IPS DF 6.9 (cell line): Measurements from ENCODE around the gene ZFYVE19.

ENCODE experiments used
- DNase-seq: peaks from one replicate; pipeline ENCODE4 v3.0.0-alpha.2; 2013; ENCODE audit warnings: low read depth, low spot score
- H3K27ac ChIP-seq: one replicate; pipeline ENCODE4 v1.5.1; 2013; ENCODE audit warnings: low read length, control low read depth
- H3K27me3 ChIP-seq: 2 replicates; pipeline ENCODE4 v1.6.1; 2013; ENCODE audit warnings: mild to moderate bottlenecking, low read length; ENCODE audit not compliant: control insufficient read depth, insufficient read depth
- H3K36me3 ChIP-seq: 2 replicates; pipeline ENCODE4 v1.6.1; 2013; ENCODE audit warnings: low read length; ENCODE audit not compliant: control insufficient read depth, insufficient read depth
- H3K4me1 ChIP-seq: 2 replicates; pipeline ENCODE4 v1.6.1; 2013; ENCODE audit warnings: low read length; ENCODE audit not compliant: control insufficient read depth, insufficient read depth
- H3K4me3 ChIP-seq: 2 replicates; pipeline ENCODE4 v1.5.1; 2013; ENCODE audit warnings: mild to moderate bottlenecking, low read length
- H3K9me3 ChIP-seq: 2 replicates; pipeline ENCODE4 v1.6.1; 2013; ENCODE audit warnings: low read length, inconsistent platforms; ENCODE audit not compliant: control insufficient read depth, insufficient read depth
- WGBS: extraction: QIAGEN DNeasy Blood & Tissue Kit; methylation state at CpG from one replicate; pipeline ENCODE4 v1.1.7; 2013; ENCODE audit warnings: mixed read lengths, missing lambda C conversion rate; ENCODE audit not compliant: insufficient read length, insufficient coverage; 5-methylcytosine and 5-hydroxymethylcytosine counted together

Gene ZFYVE19

GRCh38 chr15:40776537-40777141 lies 30.2 kb upstream of the ZFYVE19 start:
- H3K4me1 ChIP-seq = no peaks in the 10 kb centered on the region
- no peaks in the 10 kb centered on the region for H3K27me3 ChIP-seq
- WGBS = no CpG with 5 or more reads among the region's 11 CpGs
- H3K4me3 ChIP-seq = no peak overlapping the region
- H3K36me3 ChIP-seq = peaks cover 10% of the 10 kb centered on the region; the same call in 1 of the 2 replicates
- H3K27ac ChIP-seq = no peak overlapping the region
- DNase-seq = no peak
- no peaks in the 10 kb centered on the region for H3K9me3 ChIP-seq

- H3K9me3 ChIP-seq = no peaks in the 10 kb centered on the region
- no peaks in the 10 kb centered on the region for H3K36me3 ChIP-seq
- DNase-seq = no peak
- no CpG with 5 or more reads among the region's 8 CpGs for WGBS
- H3K4me1 ChIP-seq = peaks cover 11% of the 10 kb centered on the region
- H3K27ac ChIP-seq = no peak overlapping the region
- no peak overlapping the region for H3K4me3 ChIP-seq
- no peaks in the 10 kb centered on the region for H3K27me3 ChIP-seq
Observed at GRCh38 chr15:40782609-40783227, 24.2 kb upstream of the ZFYVE19 start.

- H3K4me1 ChIP-seq = peaks cover 19% of the 10 kb centered on the region
- H3K9me3 ChIP-seq = no peaks in the 10 kb centered on the region
- H3K36me3 ChIP-seq = no peaks in the 10 kb centered on the region
- no peak overlapping the region for H3K27ac ChIP-seq
- H3K27me3 ChIP-seq = no peaks in the 10 kb centered on the region
- no CpG with 5 or more reads among the region's 3 CpGs for WGBS
- H3K4me3 ChIP-seq = no peak overlapping the region
- no peak for DNase-seq
Observed at GRCh38 chr15:40785164-40785563, 21.7 kb upstream of the ZFYVE19 start.

- peaks cover 19% of the 10 kb centered on the region for H3K4me1 ChIP-seq
- no peak for DNase-seq
- no CpG with 5 or more reads among the region's 2 CpGs for WGBS
- no peaks in the 10 kb centered on the region for H3K27me3 ChIP-seq
- no peak overlapping the region for H3K27ac ChIP-seq
- H3K4me3 ChIP-seq = no peak overlapping the region
- no peaks in the 10 kb centered on the region for H3K9me3 ChIP-seq
- H3K36me3 ChIP-seq = no peaks in the 10 kb centered on the region
Observed at GRCh38 chr15:40785814-40786213, 21.1 kb upstream of the ZFYVE19 start.

- H3K27ac ChIP-seq = no peak overlapping the region
Observed at GRCh38 chr15:40787344-40787841, 19.5 kb upstream of the ZFYVE19 start.

GRCh38 chr15:40787991-40788390 lies 18.9 kb upstream of the ZFYVE19 start:
- H3K27ac ChIP-seq = no peak overlapping the region
- H3K4me1 ChIP-seq = peaks cover 17% of the 10 kb centered on the region
- no peak overlapping the region for H3K4me3 ChIP-seq

More at GRCh38 chr15:40787344-40787841, 19.5 kb upstream of the ZFYVE19 start:
- Histone ChIP-seq H3K4me3 (no peak overlapping the region), H3K9me3 (no peaks in the 10 kb centered on the region), H3K36me3 (no peaks in the 10 kb centered on the region), H3K27me3 (no peaks in the 10 kb centered on the region), H3K4me1 (peaks cover 19% of the 10 kb centered on the region)
- WGBS = no CpG with 5 or more reads among the region's 4 CpGs
- DNase-seq = peak; percentile 78

GRCh38 chr15:40789119-40789518 lies 17.8 kb upstream of the ZFYVE19 start:
- Histone ChIP-seq H3K9me3 (no peaks in the 10 kb centered on the region), H3K27ac (no peak overlapping the region), H3K4me1 (peaks cover 17% of the 10 kb centered on the region), H3K4me3 (no peak overlapping the region), H3K36me3 (no peaks in the 10 kb centered on the region), H3K27me3 (no peaks in the 10 kb centered on the region)
- DNase-seq = no peak
- WGBS = no CpG with 5 or more reads among the region's 5 CpGs

More at GRCh38 chr15:40787991-40788390, 18.9 kb upstream of the ZFYVE19 start:
- H3K36me3 ChIP-seq = no peaks in the 10 kb centered on the region
- DNase-seq = no peak
- no CpG with 5 or more reads among the region's 6 CpGs for WGBS
- no peaks in the 10 kb centered on the region for H3K27me3 ChIP-seq
- H3K9me3 ChIP-seq = no peaks in the 10 kb centered on the region

- Histone ChIP-seq H3K27ac (no peak overlapping the region), H3K9me3 (no peaks in the 10 kb centered on the region), H3K4me3 (no peak overlapping the region), H3K36me3 (no peaks in the 10 kb centered on the region), H3K27me3 (no peaks in the 10 kb centered on the region), H3K4me1 (peaks cover 17% of the 10 kb centered on the region)
- DNase-seq = no peak
- no CpG with 5 or more reads among the region's 8 CpGs for WGBS
Observed at GRCh38 chr15:40789999-40790398, 16.9 kb upstream of the ZFYVE19 start.

GRCh38 chr15:40790718-40791117 lies 16.2 kb upstream of the ZFYVE19 start:
- Histone ChIP-seq H3K4me1 (peaks cover 15% of the 10 kb centered on the region), H3K9me3 (no peaks in the 10 kb centered on the region), H3K4me3 (no peak overlapping the region), H3K27me3 (no peaks in the 10 kb centered on the region), H3K27ac (no peak overlapping the region), H3K36me3 (no peaks in the 10 kb centered on the region)
- WGBS = no CpG with 5 or more reads among the region's 3 CpGs
- DNase-seq = no peak

GRCh38 chr15:40792394-40792793 lies 14.5 kb upstream of the ZFYVE19 start:
- H3K27ac ChIP-seq = no peak overlapping the region
- no peaks in the 10 kb centered on the region for H3K27me3 ChIP-seq
- no peak for DNase-seq
- no peaks in the 10 kb centered on the region for H3K36me3 ChIP-seq
- no peak overlapping the region for H3K4me3 ChIP-seq
- H3K9me3 ChIP-seq = no peaks in the 10 kb centered on the region
- no CpG with 5 or more reads among the region's 3 CpGs for WGBS
- H3K4me1 ChIP-seq = peaks cover 9% of the 10 kb centered on the region
